GM23338 (cell line): Measurements from ENCODE around the gene LPIN1. TPM values are rescaled to one million over a fixed set of nuclear protein-coding genes. Genes with fewer than 3 reads are reported as not detected.

Experiments used
- ATAC-seq: fragments of 200-7000 bp; cut with Tn5 transposase; 3 replicates; pipeline ENCODE4 v1.9.1; 2020
- DNase-seq: peaks from one replicate; pipeline ENCODE4 v3.0.0-alpha.2; 2015; ENCODE audit warnings: low spot score
- H2AFZ ChIP-seq: fragments of 200-600 bp; sonication (generic); 2 replicates; pipeline ENCODE4 v1.8.0; 2016; ENCODE audit warnings: antibody characterized with exemption, mild to moderate bottlenecking, moderate library complexity
- H3F3A ChIP-seq: fragments of 200-600 bp; sonication (generic); replicated peaks from 2 replicates; pipeline ENCODE4 v1.8.0; 2017; ENCODE audit warnings: antibody characterized with exemption, mixed run types, low read depth
- H3K27ac ChIP-seq: fragments of 200-600 bp; sonication (generic); 2 replicates; pipeline ENCODE4 v1.6.1; 2016; ENCODE audit warnings: low read depth
- H3K27me3 ChIP-seq: fragments of 200-600 bp; sonication (generic); 2 replicates; pipeline ENCODE4 v1.8.0; 2016; ENCODE audit warnings: mild to moderate bottlenecking, mixed run types, moderate library complexity; ENCODE audit not compliant: insufficient read depth
- H3K36me3 ChIP-seq: fragments of 200-600 bp; sonication (generic); 2 replicates; pipeline ENCODE4 v1.8.0; 2016; ENCODE audit warnings: mild to moderate bottlenecking; ENCODE audit not compliant: insufficient read depth
- H3K4me1 ChIP-seq: fragments of 200-600 bp; sonication (generic); 2 replicates; pipeline ENCODE4 v1.8.0; 2016; ENCODE audit warnings: mild to moderate bottlenecking, moderate library complexity; ENCODE audit not compliant: insufficient read depth
- H3K4me2 ChIP-seq: fragments of 200-600 bp; sonication (generic); 2 replicates; pipeline ENCODE4 v1.7.1; 2017; ENCODE audit warnings: mixed run types
- H3K4me3 ChIP-seq: fragments of 200-600 bp; sonication (generic); 2 replicates; pipeline ENCODE4 v1.6.1; 2016; ENCODE audit warnings: mixed run types
- H3K79me2 ChIP-seq: fragments of 200-600 bp; sonication (generic); replicated peaks from 2 replicates; pipeline ENCODE4 v1.8.0; 2017; ENCODE audit warnings: mild to moderate bottlenecking; ENCODE audit not compliant: insufficient read depth
- H3K9me2 ChIP-seq: fragments of 200-600 bp; sonication (generic); 2 replicates; pipeline ENCODE4 v1.8.0; 2017; ENCODE audit not compliant: insufficient read depth
- H4K20me1 ChIP-seq: fragments of 200-600 bp; sonication (generic); replicated peaks from 2 replicates; pipeline ENCODE4 v1.8.0; 2017; ENCODE audit warnings: mild to moderate bottlenecking; ENCODE audit not compliant: insufficient read depth
- H3K27ac Mint-ChIP-seq: 2 replicates; pipeline ENCODE4 v1.8.0; 2020; ENCODE audit warnings: inconsistent platforms, mild to moderate bottlenecking, moderate library complexity, mixed read lengths
- H3K27me3 Mint-ChIP-seq: 3 replicates; pipeline ENCODE4 v1.8.0; 2022; ENCODE audit warnings: low read depth, mild to moderate bottlenecking, moderate library complexity, mixed read lengths, inconsistent platforms; ENCODE audit not compliant: insufficient read depth, poor library complexity
- H3K36me3 Mint-ChIP-seq: 3 replicates; pipeline ENCODE4 v1.8.0; 2021; ENCODE audit warnings: low read depth, mild to moderate bottlenecking, inconsistent platforms, moderate library complexity, mixed read lengths
- H3K4me1 Mint-ChIP-seq: 3 replicates; pipeline ENCODE4 v1.8.0; 2020; ENCODE audit warnings: mild to moderate bottlenecking, inconsistent platforms, mixed read lengths
- H3K4me3 Mint-ChIP-seq: 3 replicates; pipeline ENCODE4 v1.8.0; 2021; ENCODE audit warnings: moderate library complexity, mild to moderate bottlenecking, inconsistent platforms, mixed read lengths
- H3K9me3 Mint-ChIP-seq: 3 replicates; pipeline ENCODE4 v1.8.0; 2020; ENCODE audit warnings: moderate library complexity, mild to moderate bottlenecking, inconsistent platforms, mixed read lengths
- CREB1 ChIP-seq: fragments of 250-450 bp; sonication (Bioruptor Pico); IDR thresholded peaks from 2 replicates; pipeline ENCODE4 v1.5.0; 2020; ENCODE audit warnings: low read depth, mild to moderate bottlenecking, moderate library complexity
- ETS1 ChIP-seq: IDR thresholded peaks from 2 replicates; pipeline ENCODE4 v1.6.1; 2016; ENCODE audit warnings: antibody characterized with exemption
- EZH2 ChIP-seq: fragments of 200-600 bp; sonication (generic); IDR thresholded peaks from one replicate; pipeline ENCODE4 v1.8.0; 2017; ENCODE audit warnings: antibody characterized with exemption, mild to moderate bottlenecking, low read depth; ENCODE audit not compliant: unreplicated experiment
- JUNB ChIP-seq: IDR thresholded peaks from one replicate; pipeline ENCODE4 v1.6.1; 2016; ENCODE audit warnings: antibody characterized with exemption; ENCODE audit not compliant: unreplicated experiment
- NANOG ChIP-seq: IDR thresholded peaks from 2 replicates; pipeline ENCODE4 v1.6.1; 2016; ENCODE audit warnings: antibody characterized with exemption, borderline replicate concordance
- POLR2AphosphoS5 ChIP-seq: IDR thresholded peaks from 2 replicates; pipeline ENCODE4 v1.6.1; 2016; ENCODE audit warnings: antibody characterized with exemption, low read depth
- STAT1 ChIP-seq: IDR thresholded peaks from one replicate; pipeline ENCODE4 v1.6.1; 2016; ENCODE audit warnings: antibody characterized with exemption; ENCODE audit not compliant: unreplicated experiment
- ZNF114 ChIP-seq: fragments of 250-450 bp; sonication (Bioruptor Pico); IDR thresholded peaks from 2 replicates; pipeline ENCODE4 v1.5.0; 2020; ENCODE audit warnings: mild to moderate bottlenecking, moderate library complexity
- ZNF331 ChIP-seq: fragments of 250-450 bp; sonication (Bioruptor Pico); IDR thresholded peaks from 2 replicates; pipeline ENCODE4 v1.5.0; 2020; ENCODE audit warnings: low read depth, mild to moderate bottlenecking, moderate library complexity
- polyA plus RNA-seq: library from polyadenylated mRNA; unstranded; fragments of >200 nt; fragmentation: Nextera tagmentation; extraction: Ambion mirVana; gene quantifications from 2 replicates; pipeline ENCODE4 v1.2.1, GENCODE V29; 2016
- total RNA-seq: library from RNA; depleted of rRNA; stranded (reverse); fragments of >200 nt; shearing (Covaris generic); gene quantifications from 2 replicates; pipeline ENCODE4 v1.2.3, GENCODE V29; 2014
- TF ChIP-seq, protein P1 (sequence below): IDR thresholded peaks from one replicate; pipeline ENCODE4 v1.6.1; 2018; ENCODE audit warnings: antibody characterized with exemption; ENCODE audit not compliant: unreplicated experiment

LPIN1 gene
- total and polyA plus RNA-seq, 2 experiments from 2014 or later: 4.4 to 9.5 TPM

GRCh38 chr2:11874861-11875260 lies 128.4 kb downstream of the LPIN1 start:
- no peak for TF ChIP-seq ZNF114 (CRISPR knock-in tag)
- Histone ChIP-seq H3K4me3 (no peak overlapping the region), H4K20me1 (no peaks in the 10 kb centered on the region), H2AFZ (no peak overlapping the region), H3K79me2 (no peaks in the 10 kb centered on the region), H3F3A (no peaks in the 10 kb centered on the region), H3K27me3 (no peaks in the 10 kb centered on the region), H3K27ac (no peak overlapping the region), H3K4me2 (no peak overlapping the region), H3K9me2 (peaks cover 17% of the 10 kb centered on the region; the same call in 1 of the 2 replicates), H3K4me1 (no peaks in the 10 kb centered on the region), H3K36me3 (no peaks in the 10 kb centered on the region)
- no peak overlapping the region for H3K27ac Mint-ChIP-seq
- ATAC-seq (no peak), DNase-seq (no peak)
- no peak overlapping the region for H3K4me3 Mint-ChIP-seq
- H3K27me3 Mint-ChIP-seq: peaks cover 2% of the 10 kb centered on the region
- peaks cover 3% of the 10 kb centered on the region; the same call in 2 of the 3 replicates for H3K9me3 Mint-ChIP-seq
- peaks cover 9% of the 10 kb centered on the region; the same call in 2 of the 3 replicates for H3K4me1 Mint-ChIP-seq
- no peaks in the 10 kb centered on the region for H3K36me3 Mint-ChIP-seq

- H3K27me3 ChIP-seq: no peaks in the 10 kb centered on the region
- H3K4me3 ChIP-seq: no peak overlapping the region
- H4K20me1 ChIP-seq: no peaks in the 10 kb centered on the region
- no peaks in the 10 kb centered on the region for H3K4me1 ChIP-seq
- ATAC-seq: no peak
- no peak overlapping the region for H3K27ac ChIP-seq
- H3K27ac Mint-ChIP-seq: no peak overlapping the region
- no peaks in the 10 kb centered on the region for H3K36me3 ChIP-seq
- H3K4me2 ChIP-seq: no peak overlapping the region
- peaks cover 2% of the 10 kb centered on the region for H3K27me3 Mint-ChIP-seq
- H3F3A ChIP-seq: no peaks in the 10 kb centered on the region
- H2AFZ ChIP-seq: no peak overlapping the region
- H3K4me1 Mint-ChIP-seq: peaks cover 3% of the 10 kb centered on the region; the same call in 1 of the 3 replicates
- no peak for DNase-seq
- H3K9me3 Mint-ChIP-seq: peaks cover 3% of the 10 kb centered on the region; the same call in 2 of the 3 replicates
- H3K4me3 Mint-ChIP-seq: no peak overlapping the region
- peaks cover 17% of the 10 kb centered on the region; the same call in 1 of the 2 replicates for H3K9me2 ChIP-seq
- H3K79me2 ChIP-seq: no peaks in the 10 kb centered on the region
- TF ChIP-seq EZH2 (no peak), NANOG (no peak), POLR2AphosphoS5 (no peak), STAT1 (no peak), JUNB (no peak)
- H3K36me3 Mint-ChIP-seq: no peaks in the 10 kb centered on the region
Observed at GRCh38 chr2:11875481-11875880, 129.0 kb downstream of the LPIN1 start.

DNA sequence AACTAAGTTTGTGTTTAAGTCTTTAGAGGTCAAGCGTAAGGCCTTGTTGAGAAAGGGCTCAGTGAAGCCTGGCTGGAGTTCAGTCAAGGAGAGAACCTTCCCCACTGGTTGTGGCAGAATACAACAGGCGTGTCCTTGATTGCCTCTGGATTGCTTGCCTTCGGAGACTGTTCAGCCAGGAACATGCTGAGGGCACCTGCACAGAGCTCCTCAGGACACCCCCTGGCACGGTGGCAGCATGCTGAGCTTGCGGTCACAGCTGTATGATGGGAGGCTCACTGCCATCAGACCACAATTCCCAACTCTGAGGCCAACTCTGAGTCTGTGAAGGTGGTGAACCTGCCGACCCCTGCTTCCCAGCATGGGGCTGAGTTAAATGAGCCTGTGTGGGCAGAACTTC lies 130.0 kb downstream of the LPIN1 start:
- no peaks in the 10 kb centered on the region for H3K36me3 ChIP-seq
- peaks cover 17% of the 10 kb centered on the region; the same call in 1 of the 2 replicates for H3K9me2 ChIP-seq
- H3K27ac ChIP-seq: no peak overlapping the region
- H3K36me3 Mint-ChIP-seq: no peaks in the 10 kb centered on the region
- H3K4me2 ChIP-seq: no peak overlapping the region
- TF ChIP-seq EZH2 (no peak), ZNF114 (CRISPR knock-in tag) (no peak)
- no peak overlapping the region for H2AFZ ChIP-seq
- no peaks in the 10 kb centered on the region for H3K79me2 ChIP-seq
- H3K9me3 Mint-ChIP-seq: peaks cover 3% of the 10 kb centered on the region; the same call in 2 of the 3 replicates
- no peak overlapping the region for H3K4me3 Mint-ChIP-seq
- no peaks in the 10 kb centered on the region for H3K4me1 ChIP-seq
- DNase-seq: no peak
- H3K4me1 Mint-ChIP-seq: no peaks in the 10 kb centered on the region
- ATAC-seq: no peak
- no peak overlapping the region for H3K4me3 ChIP-seq
- no peaks in the 10 kb centered on the region for H3K27me3 ChIP-seq
- H4K20me1 ChIP-seq: no peaks in the 10 kb centered on the region
- peaks cover 2% of the 10 kb centered on the region for H3K27me3 Mint-ChIP-seq
- H3K27ac Mint-ChIP-seq: no peak overlapping the region
- H3F3A ChIP-seq: no peaks in the 10 kb centered on the region

- Histone ChIP-seq H3F3A (no peaks in the 10 kb centered on the region), H3K27ac (no peak overlapping the region), H2AFZ (no peak overlapping the region), H4K20me1 (no peaks in the 10 kb centered on the region), H3K27me3 (no peaks in the 10 kb centered on the region), H3K4me3 (no peak overlapping the region), H3K79me2 (no peaks in the 10 kb centered on the region), H3K36me3 (no peaks in the 10 kb centered on the region), H3K4me1 (no peaks in the 10 kb centered on the region), H3K9me2 (peaks cover 17% of the 10 kb centered on the region; the same call in 1 of the 2 replicates), H3K4me2 (no peak overlapping the region)
- ATAC-seq (no peak), DNase-seq (no peak)
- Mint-ChIP-seq H3K27me3 (peaks cover 2% of the 10 kb centered on the region), H3K4me1 (no peaks in the 10 kb centered on the region), H3K27ac (no peak overlapping the region), H3K36me3 (no peaks in the 10 kb centered on the region), H3K9me3 (peaks cover 4% of the 10 kb centered on the region), H3K4me3 (no peak overlapping the region)
- TF ChIP-seq EZH2 (no peak), ETS1 (no peak), ZNF114 (CRISPR knock-in tag) (no peak), ZNF331 (no peak), CREB1 (CRISPR knock-in tag) (no peak)
- TF ChIP-seq, protein P1, sequence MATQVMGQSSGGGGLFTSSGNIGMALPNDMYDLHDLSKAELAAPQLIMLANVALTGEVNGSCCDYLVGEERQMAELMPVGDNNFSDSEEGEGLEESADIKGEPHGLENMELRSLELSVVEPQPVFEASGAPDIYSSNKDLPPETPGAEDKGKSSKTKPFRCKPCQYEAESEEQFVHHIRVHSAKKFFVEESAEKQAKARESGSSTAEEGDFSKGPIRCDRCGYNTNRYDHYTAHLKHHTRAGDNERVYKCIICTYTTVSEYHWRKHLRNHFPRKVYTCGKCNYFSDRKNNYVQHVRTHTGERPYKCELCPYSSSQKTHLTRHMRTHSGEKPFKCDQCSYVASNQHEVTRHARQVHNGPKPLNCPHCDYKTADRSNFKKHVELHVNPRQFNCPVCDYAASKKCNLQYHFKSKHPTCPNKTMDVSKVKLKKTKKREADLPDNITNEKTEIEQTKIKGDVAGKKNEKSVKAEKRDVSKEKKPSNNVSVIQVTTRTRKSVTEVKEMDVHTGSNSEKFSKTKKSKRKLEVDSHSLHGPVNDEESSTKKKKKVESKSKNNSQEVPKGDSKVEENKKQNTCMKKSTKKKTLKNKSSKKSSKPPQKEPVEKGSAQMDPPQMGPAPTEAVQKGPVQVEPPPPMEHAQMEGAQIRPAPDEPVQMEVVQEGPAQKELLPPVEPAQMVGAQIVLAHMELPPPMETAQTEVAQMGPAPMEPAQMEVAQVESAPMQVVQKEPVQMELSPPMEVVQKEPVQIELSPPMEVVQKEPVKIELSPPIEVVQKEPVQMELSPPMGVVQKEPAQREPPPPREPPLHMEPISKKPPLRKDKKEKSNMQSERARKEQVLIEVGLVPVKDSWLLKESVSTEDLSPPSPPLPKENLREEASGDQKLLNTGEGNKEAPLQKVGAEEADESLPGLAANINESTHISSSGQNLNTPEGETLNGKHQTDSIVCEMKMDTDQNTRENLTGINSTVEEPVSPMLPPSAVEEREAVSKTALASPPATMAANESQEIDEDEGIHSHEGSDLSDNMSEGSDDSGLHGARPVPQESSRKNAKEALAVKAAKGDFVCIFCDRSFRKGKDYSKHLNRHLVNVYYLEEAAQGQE: no peak
Observed at GRCh38 chr2:11876889-11877288, 130.5 kb downstream of the LPIN1 start.
